HG03139 (cell line): ENCODE data around the gene ZYG11A.
A peak's percentile ranks its signal among the peaks of the same experiment; 100 is the strongest.
"Not testable (repeated sequence)": the region's sequence is repeated elsewhere in the genome, so short reads cannot be mapped to it uniquely, and the experiment has no call there.

Experiments used
- ATAC-seq: cut with Tn5 transposase; IDR thresholded peaks from one replicate; pipeline ENCODE4 v1.9.1; 2021; ENCODE audit not compliant: unreplicated experiment

Gene ZYG11A

DNA sequence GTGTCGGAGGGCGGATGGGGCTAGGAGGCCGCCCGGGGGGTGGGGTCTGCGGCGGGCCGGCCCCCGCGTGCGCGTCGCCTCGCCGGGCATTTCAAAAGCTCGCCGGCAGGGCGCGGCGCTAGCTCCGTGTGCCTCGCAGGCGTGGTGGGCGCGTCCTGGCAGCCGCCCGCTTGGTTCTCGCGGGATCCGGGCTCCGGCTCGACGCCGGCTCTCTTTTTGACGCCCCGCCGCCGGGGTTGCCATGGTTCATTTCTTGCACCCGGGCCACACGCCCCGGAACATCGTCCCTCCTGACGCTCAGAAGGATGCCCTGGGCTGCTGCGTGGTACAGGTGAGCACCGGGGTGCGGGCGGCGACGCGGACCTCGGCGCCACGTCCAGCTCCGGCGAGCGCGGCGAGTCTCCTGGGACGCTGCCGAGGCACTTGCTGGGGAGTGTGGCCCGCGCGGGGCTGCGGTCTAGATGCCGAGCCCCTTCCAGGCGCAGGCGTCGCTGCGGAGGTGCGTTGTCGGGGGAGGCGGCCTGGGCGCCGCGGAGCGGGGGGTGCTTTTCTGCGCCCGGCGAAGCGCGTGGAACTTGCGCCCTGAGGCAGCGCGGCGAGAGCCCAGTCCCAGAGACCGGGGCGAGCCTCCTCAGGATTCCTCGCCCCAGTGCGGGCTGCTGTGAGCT lies at the start of gene ZYG11A:
ZYG11A (plus strand) TSS at position 118 of the 668 bp plus-strand sequence; CDS start at position 242, 124 bp downstream.
- ATAC-seq: peak; percentile 73

DNA sequence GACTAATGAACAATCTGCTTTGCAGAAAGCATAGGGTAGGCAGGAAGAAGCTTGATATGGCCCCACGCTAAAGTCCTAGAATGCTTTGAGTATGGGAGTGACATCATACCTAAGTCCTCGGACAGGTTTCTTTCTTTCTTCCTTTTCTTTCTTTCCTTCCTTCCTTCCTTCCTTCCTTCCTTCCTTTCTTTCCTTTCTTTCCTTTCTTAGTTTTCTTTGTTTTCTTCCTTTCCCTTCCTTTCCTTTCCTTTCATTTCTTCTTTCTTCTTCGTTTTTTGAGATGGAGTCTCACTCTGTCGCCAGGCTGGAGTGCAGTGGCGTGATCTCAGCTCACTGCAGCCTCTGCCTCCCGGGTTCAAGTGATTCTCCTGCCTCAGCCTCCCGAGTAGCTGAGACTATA lies 48.8 kb upstream of the ZYG11A start:
- not testable (repeated sequence) for ATAC-seq

DNA sequence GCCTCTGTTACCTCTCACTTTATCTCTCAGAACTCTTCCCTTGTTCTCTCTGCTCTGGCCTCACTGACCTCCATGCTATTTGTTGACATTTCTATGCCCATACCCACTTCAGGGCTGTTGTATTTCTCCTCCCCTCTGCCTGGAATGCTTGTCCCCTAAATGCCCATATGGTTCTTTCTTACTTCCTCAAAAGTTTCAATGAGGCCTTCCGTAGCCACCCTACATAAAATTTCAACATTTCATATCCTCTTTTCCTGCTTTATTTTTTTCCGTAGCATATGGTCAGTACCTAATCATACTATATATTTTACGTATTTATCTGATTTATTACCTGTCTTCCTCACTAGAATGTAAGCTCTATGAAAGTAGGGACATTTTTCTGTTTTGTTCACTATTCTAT lies 47.1 kb upstream of the ZYG11A start:
- ATAC-seq: no peak

DNA sequence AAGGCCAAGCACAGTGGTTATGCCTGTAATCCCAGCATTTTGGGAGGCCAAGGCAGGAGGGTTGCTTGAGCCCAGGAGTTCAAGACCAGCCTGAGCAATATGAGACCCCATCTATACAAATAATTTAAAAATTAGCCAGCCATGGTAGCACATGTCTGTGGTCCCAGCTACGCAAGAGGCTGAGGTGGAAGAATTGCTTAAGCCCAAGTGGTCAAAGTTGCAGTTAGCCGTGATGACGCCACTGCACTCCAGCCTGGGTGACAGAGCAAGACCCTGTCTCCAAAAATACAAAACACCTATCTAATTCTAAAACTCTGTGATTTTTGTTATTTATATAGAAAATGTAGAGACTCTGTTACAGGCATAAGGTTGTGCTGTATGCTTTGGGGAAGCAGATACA lies 44.2 kb upstream of the ZYG11A start:
- no peak for ATAC-seq

DNA sequence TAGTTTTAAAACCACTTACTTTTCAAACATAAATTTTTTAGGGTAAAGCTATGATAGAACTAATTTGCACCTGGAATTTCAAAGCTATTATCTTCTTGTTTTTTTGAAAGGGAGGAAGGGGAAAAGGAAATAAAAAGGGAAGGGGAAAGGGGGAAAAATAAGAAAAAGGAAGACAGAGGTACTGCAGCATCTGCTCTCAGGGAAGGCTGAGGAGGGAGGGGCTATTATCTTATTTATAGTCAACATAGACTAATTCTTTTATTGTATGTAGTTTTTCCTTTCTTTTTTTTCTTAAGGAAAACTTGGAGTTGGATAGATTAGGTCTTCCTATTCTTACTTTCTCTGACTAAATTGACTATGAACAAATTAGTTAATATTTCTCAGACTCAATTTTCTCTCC lies 41.5 kb upstream of the ZYG11A start:
- no peak for ATAC-seq

DNA sequence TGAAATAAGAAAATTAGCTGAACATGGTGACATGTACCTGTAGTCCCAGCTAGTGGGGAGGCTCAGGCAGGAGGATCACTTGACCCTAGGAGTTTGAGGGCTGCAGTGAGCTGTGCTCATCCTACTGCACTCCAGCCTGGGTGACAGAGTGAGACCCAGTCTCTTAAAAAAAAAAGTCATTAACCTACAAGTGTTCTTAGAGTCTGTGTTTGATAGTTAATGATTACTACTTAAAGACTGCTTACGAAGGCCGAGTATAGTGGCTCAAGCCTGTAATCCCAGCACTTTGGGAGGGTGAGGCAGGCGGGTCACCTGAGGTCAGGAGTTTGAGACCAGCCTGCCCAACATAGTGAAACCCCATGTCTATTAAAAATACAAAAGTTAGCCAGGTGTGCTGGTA lies 38.5 kb upstream of the ZYG11A start:
- ATAC-seq: not testable (repeated sequence)

DNA sequence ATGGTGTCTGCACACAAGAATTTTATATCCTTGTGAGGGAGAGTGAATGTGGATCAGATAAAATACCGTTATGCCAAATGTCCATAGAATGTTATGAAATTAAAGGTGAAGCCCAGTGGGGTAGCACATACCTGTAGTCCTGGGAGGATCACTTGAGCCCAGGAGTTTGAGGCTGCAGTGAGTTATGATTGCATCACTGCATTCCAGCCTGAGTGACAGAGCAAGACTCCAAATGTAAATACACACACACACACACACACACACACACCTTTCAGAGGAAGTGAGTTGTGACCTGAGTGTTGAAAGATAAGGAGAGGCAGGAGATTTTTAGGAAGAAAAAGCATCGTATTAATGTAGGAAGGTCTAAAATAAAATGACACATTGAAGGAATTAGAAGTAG lies 28.1 kb upstream of the ZYG11A start:
- no peak for ATAC-seq

DNA sequence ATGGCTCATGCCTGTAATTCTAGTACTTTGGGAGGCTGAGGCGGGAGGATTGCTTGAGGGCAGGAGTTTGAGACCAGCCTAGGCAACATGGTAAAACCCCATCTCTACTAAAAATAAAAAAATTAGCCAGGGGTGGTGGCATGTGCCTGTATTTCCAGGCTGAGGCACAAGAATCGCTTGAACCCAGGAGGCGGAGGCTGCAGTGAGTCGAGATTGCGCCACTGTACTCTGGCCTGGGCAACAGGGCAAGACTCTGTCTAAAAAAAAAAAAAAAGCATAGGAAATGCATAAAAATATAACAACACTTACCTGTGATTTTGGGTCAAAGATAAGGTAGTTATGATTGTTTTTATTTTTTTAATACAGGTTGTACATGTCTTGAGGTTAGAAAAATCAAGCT lies 21.7 kb upstream of the ZYG11A start:
- ATAC-seq: not testable (repeated sequence)

DNA sequence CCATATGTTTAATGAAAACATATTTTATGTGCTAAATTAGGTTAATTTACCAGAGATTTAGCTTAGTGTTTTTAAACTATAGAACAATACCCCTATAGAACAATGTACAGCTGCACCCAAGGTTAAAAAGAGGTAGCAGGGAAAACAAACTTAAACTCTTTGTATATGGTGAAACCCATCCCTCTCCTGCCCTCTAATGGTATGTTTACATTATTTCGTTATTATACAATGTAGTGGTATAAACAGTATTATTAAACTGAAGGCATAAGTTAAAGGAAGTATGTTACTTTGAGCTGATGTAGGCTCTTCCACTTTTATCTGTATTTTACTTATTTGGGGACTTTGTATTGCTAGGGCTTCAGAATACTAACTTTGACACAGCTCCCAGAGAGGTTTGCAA lies 16.7 kb upstream of the ZYG11A start:
- no peak for ATAC-seq

DNA sequence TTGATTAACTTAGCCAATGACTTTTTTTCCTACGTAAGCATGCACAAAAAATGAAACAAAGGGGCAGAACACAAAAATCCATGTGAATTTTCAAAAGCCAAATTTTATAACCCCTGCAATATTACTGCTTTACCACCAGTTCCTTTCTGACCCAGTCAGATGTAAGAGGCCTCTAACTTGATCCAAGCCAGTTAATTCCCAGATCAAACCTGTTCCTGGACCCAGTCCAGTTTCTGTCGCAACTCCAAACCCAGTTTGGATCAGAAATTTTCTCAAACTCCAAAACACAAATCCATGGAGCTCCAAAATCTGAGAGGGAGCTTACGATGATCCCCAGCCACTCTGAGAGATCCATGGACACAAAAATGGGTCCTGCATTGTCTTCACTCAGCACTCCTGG lies 7.8 kb upstream of the ZYG11A start:
- no peak for ATAC-seq

DNA sequence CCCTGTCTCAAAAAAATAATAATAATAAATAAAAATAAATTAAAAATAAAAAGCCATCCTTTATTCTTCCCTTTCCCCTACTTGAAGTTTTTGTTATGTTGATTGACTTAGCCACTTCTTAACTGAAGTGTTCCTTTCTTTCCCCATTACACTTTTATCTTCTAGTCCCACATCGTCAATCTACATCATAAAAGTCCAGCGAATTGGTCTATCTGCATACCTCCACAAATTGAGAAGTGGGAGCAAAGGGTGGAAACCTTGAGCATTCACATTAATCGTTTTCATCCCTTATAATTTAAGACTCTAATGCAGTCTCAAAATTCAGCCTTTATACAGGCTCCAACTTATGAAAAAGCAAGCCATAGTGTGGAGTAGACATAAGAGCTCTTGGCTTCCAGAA lies 6.5 kb upstream of the ZYG11A start:
- no peak for ATAC-seq

DNA sequence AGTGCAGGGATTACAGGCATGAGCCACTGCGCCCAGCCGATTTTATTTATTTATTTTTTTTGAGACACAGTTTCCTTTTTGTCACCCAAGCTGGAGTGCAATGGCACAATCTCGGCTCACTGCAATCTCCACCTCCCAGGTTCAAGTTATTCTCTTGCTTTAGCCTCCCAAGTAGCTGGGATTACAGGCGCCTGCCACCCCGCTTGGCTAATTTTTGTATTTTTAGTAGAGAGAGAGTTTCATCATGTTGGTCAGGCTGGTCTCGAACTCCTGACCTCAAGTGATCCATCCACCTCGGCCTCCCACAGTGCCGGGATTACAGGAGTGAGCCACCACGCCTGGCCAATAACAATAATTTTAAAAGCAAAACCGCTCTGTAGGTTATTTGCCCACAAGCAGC lies 3.4 kb upstream of the ZYG11A start:
- not testable (repeated sequence) for ATAC-seq

DNA sequence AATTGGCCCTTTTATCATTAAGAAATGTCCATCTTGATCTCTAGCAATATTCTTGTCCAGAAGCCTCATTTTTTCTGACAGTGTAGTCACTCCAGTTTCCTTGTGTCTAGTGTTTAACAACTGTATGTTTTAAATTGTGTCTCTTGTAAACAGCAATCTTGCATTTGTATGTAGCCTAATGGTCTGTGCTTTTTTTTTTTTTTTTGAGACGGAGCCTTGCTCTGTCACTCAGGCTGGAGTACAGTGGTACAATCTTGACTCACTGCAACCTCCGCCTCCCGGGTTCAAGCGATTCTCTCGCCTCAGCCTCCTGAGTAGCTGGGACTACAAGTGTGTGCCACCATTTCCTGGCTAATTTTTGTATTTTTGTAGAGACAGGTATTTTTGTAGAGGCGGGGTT lies 2.6 kb downstream of the ZYG11A start:
- not testable (repeated sequence) for ATAC-seq

DNA sequence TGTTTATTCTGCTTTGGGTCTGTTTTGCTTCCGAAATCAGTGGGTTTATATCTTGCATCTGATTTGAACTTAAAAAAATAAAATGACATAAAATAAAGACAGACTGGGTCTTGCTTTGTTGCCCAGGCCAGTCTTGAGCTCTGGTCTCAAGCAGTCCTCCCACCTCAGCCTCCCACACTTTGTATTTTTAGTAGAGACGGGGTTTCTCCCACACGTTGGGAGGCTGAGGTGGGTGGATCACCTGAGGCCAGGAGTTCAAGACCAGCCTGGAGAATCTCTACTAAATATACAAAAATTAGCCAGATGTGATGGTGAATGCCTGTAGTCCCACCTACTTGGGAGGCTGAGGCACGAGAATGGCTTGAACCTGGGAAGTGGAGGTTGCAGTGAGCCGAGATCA lies 5.9 kb downstream of the ZYG11A start:
- ATAC-seq: no peak

DNA sequence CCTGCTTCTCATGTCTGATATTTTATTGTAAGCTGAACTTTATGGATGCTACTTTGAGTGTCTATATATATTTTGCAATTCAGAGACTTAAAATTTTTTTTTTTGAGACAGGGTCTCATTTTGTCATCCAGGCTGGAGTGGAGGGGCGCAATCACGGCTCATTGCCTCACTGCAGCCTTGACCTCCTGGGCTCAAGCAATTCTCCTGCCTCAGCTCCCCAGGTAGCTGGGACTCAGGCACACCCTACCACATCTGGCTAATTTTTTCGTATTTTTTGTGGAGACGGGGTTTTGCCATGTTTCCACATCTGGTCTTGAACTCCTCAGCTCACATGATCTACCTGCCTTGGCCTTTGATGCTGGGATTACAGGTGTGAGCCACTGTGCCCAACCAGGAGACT lies 8.4 kb downstream of the ZYG11A start:
- ATAC-seq: no peak

DNA sequence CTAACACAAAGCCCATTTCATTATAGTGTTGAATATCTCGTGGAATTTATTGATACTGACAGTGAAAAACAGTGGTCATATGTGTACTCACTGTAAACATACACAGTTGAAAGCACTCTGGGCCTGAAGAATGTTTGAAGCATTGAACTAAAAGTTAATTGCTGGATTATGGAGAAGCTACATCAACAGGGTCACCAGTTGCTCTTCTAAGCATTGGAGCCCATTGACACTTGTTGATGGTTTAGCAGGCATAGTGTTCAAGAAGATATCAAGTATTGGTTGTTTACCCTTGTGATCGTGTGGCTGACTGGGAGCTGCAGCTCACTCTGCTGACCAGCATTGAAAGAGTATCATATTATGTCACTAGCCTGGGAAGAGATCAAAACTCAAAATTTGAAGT lies 10.3 kb downstream of the ZYG11A start:
- no peak for ATAC-seq

DNA sequence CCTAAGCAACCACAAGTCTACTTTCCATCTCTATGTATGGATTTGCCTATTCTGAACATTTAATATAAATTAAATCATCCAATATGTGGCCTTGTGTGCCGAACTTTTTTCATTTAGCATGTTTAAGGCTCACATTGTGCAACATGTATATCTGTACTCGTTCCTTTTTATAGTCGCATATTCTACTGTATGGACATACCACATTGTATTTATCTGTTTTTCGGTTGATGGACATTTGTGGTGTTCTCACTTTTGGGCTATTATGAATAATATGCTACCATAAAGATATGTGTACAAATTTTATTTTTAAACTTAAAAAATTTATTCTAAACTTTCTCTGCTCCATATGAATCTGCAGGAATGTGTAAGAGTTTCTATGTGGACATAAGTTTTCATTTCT lies 13.0 kb downstream of the ZYG11A start:
- no peak for ATAC-seq

DNA sequence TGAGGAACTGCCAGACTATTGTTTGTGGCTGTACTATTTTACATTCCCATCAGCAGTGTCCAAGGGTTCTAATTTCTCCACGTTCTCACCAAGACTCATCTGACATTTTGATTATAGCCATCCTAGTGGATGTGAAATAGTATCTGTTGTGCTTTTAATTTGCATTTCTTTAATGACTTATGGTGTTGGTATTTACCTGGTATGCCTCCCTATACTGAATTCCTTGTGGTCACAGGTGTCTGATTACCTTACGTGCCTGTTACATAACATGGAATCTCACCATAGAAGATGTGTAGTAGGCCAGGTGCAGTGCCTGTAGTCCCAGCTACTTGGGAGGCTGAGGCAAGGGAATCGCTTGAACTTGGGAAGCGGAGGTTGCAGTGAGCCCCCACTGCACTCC lies 13.5 kb downstream of the ZYG11A start:
- ATAC-seq: no peak

DNA sequence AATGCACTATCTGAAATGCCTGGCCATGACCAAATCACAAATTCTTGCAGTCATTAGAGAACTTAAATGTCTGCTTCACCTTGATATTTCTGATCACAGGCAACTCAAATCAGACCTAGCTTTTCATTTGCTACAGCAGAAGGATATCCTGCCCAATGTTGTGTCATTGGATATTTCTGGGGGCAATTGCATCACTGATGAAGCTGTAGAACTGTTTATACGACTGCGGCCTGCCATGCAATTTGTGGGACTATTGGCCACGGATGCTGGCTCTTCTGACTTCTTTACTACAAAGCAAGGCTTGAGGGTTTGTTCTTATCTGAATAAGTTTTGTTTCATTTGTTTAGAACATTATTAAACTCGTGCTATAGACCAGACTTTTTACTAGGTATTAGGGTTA lies 14.9 kb downstream of the ZYG11A start:
- ATAC-seq: no peak

DNA sequence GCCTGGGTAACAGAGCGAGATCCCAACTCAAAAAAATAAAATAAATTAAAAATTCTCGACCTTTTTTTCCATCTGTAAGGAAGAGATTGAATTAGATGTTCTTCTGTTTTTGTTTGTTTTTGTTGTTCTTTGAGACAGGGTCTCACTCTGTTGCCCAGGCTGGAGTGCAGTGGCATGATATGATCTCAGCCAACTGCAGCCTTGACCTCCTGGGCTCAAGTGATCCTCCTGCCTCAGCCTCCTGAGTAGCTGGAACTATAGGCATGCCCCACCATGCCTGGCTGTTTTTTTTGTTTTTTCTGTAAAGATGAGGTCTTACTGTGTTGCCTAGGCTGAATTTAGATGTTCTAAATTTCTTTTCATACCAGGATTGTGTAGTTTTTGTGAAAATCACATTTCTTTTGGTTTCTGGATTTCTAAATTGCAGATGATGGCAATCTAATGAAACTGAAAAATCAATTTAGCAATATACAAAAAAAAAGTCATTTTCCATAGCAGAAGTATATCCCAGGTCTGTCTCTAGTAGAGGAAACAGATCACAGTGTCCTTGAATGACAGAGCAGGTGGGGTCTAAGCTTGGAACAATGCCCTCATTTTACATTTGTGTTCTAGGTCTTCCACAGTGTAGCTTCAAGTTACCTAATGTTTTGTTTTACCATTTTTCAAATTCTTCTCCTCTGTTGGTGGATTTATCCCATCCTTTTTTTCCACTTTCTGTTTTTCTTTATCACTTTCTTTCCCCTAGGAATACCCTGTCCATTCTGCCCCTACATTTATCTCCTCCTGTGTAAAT lies 20.3 kb downstream of the ZYG11A start:
- no peak for ATAC-seq

DNA sequence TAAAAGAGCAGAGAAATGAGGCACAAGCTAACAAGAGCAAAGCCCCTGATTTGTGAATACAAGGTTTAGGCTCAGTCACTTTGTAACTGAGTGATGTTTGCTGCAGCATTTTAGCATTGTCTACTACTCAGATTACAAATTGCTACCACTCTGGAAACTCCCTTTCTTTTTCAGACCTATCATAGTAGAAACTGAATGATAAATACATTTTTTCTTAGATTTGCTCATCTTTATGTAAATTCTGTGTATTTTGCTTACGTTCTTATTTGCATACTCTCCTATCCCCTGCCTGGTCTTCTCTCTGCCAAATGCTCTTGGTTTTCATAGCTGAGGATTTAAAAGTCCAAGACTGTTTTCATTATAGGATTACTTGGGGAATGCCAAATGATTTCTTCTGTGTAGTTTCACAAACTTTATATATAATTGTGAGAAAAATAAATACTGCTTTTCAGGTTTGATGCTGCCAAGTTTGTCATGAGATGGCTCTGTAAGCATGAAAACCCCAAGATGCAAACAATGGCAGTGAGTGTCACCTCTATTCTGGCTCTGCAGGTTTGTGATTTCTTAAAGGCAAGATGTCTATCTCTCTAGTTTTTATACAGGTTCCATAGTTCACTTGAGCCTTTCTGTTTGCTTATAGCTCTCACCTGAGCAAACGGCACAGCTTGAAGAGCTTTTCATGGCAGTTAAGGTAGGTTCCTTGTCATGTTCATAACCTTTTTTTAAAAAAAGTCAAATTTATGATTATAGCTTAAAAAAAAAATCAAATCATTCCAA lies 24.7 kb downstream of the ZYG11A start:
- ATAC-seq: peak; percentile 79

DNA sequence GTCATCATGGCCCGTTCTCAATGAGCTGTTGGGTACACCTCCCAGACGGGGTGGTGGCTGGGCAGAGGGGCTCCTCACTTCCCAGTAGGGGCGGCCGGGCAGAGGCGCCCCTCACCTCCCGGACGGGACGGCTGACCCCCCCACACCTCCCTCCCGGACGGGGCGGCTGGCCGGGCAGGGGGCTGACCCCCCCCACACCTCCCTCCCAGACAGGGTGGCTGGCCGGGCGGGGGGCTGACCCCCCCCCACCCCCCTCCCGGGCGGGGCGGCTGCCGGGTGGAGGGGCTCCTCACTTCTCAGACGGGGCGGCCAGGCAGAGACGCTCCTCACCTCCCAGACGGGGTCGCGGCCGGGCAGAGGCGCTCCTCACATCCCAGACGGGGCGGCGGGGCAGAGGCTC lies 27.2 kb downstream of the ZYG11A start:
- ATAC-seq: not testable (repeated sequence)
